HG03196 (cell line): ENCODE measurements around the gene AZI2.
A peak's percentile ranks its signal among the peaks of the same experiment; 100 is the strongest.

ENCODE experiments used
- ATAC-seq: cut with Tn5 transposase; IDR thresholded peaks from one replicate; pipeline ENCODE4 v1.9.1; 2021; ENCODE audit not compliant: unreplicated experiment

The AZI2 gene

DNA sequence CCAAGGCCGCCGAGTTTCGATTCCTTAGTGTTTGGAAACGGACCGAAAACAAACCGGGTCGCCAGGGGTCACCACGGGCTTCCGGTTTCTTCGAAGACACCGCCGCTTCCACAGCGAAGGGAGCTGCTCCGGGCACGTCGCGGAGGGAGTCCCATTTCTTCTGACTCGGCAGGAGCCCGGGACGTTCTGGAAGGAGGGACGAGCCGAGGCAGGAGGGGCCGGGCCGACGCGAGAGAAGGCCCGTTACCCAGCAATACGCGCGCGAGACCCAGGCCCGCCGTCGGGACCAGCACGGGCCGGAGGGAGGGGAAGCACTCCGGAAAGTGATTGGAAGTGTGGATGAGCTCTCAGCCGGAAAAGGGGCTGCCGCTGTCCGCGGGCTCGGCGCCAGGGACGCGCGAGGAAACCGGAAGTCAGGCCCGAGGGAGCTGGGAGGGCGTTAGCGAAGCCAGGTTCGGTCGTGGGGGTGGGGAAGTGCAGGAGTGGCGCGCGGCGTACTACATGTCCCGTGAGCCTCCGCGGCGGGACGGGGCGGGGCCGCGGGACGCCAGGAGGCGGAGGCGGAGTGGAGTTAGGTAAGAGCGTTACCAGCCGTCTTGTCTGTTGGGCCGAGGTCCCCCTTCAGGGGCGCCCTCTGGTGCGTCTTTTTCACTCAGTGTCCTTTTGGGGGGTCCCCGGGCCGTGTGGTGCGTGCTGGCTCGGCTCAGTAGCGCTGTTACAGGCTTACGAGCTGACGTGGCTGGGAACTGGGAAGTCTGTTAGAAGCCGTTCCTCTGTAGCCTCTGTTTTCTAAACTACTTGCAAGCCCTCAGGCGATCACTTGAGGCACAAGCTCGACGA is at the start of gene AZI2, which contains the start of gene ZCWPW2:
AZI2 (minus strand) TSS at position 196 of the 840 bp plus-strand sequence. CDS start 8,207 bp downstream, outside the sequence.
ZCWPW2 (plus strand) TSS at position 93 of the 840 bp plus-strand sequence. CDS start 64,348 bp downstream, outside the sequence.
- ATAC-seq: peak; percentile 95

GRCh38 chr3:28388978-28389377 is 40.4 kb upstream of the AZI2 start:
- ATAC-seq: no peak

GRCh38 chr3:28386049-28386448 is 37.4 kb upstream of the AZI2 start:
- ATAC-seq: no peak

GRCh38 chr3:28376424-28376823 is 27.8 kb upstream of the AZI2 start:
- no peak for ATAC-seq

- no peak for ATAC-seq
These were observed 911 bp upstream of the AZI2 start for GRCh38 chr3:28349469-28350000.

DNA sequence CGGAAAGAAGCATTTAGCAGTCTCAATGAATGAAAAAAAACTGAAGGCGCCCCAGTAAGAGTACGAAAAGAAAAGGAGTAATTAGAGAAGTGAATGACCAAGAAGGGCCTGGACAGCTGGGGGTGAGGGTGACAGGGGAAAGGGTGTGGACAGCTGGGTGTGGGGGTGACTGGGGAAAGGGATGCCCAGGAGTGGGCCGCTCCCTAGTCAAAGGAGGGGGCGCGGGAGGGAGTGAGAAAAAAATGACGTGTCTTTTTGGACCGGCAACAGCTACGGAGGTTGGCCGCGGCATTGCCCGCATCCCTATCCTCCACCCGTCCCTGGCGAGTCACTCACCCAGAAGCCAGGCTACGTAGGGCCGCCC is 377 bp downstream of the AZI2 start:
- ATAC-seq: no peak

- ATAC-seq: no peak
These were observed 1.0 kb downstream of the AZI2 start for GRCh38 chr3:28347374-28348264.

DNA sequence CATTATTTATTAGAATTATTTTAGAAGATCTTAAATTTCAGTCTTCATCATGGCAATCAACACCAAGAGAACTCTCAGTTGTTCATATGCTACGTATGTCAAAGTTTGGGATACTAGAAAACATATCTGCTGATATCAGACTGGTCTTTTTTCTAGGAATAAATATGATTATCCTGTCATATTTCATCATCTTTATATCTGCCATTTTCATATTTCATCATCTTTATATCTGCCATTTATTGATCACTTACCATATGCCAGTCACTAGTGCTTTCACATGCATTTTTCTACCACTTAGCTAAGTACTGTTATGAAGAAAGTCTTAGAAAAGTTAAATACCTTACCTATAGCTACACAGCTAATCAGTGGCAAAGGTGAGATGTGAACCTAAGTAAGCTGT is 2.9 kb downstream of the AZI2 start:
- no peak for ATAC-seq

DNA sequence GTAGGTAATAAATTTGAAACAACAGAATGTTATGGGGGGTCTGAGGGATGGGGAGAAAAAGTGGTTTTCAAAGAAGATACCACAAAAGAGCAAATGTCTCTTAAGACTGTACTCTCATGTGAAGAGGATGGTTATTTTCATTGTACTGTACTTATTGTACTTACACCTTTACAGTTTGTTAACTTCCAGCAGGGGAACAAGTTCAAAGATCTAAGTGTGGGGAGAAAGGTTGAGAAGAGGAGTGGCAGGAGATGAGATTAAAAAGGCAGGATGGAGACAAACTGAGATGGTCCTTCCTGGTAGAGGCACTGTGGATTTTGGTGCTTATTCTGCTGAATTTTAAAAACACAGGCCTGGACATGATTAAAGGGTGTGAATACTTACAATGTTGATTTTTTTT is 5.5 kb downstream of the AZI2 start:
- ATAC-seq: no peak

DNA sequence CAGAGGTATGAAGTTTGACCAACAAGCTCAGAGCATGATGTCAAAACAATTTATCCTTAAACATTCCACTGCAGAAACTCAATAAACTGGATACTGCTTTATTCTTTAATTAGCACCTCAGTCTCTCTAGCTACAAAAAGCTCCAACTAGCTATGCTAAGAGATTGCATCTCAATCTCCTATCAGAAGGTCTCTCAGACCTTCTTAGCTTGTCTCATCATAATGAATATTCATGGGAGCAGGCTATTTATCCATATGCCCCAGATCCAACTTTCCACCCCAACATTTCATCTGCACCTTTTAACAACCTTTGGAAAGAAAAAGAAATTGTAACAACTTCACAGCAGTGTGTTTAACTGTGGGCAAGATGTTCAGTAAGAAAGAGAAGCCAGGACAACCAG is 11.4 kb downstream of the AZI2 start:
- ATAC-seq: no peak

- no peak for ATAC-seq
These were observed 13.4 kb downstream of the AZI2 start for GRCh38 chr3:28335246-28335645.

GRCh38 chr3:28334552-28334951 is 14.1 kb downstream of the AZI2 start:
- ATAC-seq: no peak

GRCh38 chr3:28328188-28329151 is 20.2 kb downstream of the AZI2 start:
- no peak for ATAC-seq

- peak; percentile 76 for ATAC-seq
These were observed 22.1 kb downstream of the AZI2 start for GRCh38 chr3:28326458-28326926.

DNA sequence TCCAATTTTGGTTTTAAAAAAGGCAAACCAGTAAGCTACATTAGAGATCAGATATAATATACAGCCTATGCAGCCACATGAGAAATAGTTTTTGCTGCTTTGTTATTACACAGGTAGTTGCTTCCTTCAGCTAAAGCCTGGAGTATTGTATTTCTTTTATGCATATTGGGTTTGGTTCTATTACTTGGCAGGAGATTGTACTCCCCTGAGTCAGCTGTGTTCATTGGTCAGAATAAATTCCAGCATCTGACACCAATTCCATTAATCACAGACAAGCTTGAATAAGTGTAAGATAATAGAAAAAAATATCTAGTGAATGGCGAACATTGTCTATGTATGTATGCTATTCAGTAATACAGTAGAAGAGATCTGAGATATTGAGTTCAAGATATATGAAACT is 26.2 kb downstream of the AZI2 start:
- no peak for ATAC-seq

- ATAC-seq: no peak
These were observed 27.6 kb downstream of the AZI2 start for GRCh38 chr3:28320981-28321380.

DNA sequence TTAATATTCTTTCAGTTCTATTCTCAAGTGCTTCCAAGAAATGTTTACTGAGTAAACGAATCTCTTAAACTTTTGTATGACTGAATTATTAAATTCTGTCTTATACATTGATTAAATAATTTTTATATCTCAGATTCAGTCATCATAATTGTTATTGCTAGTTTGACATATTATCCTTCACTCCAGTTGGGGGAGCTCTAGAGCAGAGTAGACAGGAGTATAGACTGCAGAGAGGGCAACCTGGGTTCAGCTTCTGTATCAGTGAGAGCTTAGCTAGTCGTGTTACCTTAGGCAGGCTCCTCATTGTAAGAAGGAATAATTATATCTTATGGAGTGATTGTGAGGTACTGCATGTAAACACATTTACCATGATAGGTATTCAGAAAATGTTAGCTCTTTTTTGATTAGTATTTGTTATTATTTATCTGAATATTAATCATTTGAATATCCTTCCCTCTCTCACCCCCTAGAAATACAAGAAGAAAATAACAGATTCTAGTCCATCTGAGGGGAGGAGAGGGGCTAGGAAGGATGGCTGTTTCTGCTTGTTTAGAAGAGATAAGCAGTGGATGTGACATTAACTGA is 31.1 kb downstream of the AZI2 start:
- peak; percentile 77 for ATAC-seq

DNA sequence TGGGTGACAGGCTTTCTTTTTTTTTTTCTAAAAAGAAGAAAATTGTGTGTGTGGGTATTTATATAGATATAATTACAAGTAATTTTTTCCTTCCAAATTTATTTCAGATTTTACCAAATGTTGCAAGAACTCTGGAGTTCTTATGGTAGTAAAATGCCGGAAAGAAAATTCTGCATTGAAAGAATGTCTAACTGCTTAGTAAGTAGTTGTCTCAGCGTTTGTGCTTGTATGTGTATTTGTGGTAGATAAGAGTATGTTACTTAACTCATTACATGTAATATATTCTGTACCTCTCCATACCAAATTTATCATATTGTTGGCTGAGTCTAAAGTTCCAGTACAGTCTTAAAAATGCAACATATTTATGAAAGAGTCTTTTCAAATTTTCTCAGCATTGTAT is 32.4 kb downstream of the AZI2 start:
- ATAC-seq: no peak

DNA sequence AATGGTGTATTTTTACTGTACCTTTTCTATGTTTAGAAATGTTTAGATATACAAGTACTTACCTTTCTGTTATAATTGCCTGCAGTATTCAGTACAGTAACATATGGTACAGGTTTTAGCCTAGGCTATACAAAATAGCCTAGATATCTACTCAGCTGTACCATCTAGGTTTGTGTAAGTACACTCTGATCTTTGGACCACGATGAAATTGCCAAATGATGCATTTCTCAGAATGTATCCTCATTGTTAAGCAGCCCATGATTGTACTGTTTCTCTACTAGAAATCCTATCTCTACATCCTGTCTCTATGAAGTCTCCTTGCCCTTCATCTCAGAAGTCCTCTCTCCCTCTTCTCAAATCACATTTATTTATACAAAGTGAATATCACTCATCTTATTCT is 32.9 kb downstream of the AZI2 start:
- no peak for ATAC-seq

DNA sequence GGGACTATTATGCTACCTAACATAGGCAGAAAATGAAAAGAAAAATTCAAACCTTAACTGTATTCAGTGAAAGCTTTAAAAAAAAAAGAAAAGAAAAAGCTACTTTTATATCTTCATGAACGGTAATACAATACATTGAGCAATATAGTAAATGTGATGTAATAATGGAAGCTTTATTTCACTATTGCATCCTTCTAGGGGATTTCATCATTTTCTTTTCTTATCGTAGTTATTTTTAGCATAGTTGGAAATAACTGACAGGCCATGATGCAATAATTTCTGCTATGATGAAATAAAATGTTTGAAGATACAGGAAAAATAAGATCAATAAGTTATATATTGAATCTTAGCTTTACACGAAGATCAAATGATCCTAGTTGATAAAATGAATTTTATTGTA is 40.4 kb downstream of the AZI2 start:
- no peak for ATAC-seq
